GDM1 (cell line): ENCODE results near the gene MPPED2.

Source experiments
- DNase-seq: peaks from one replicate; lab custom pipeline; 2025; lab: John Stamatoyannopoulos, UW

The MPPED2 gene

DNA sequence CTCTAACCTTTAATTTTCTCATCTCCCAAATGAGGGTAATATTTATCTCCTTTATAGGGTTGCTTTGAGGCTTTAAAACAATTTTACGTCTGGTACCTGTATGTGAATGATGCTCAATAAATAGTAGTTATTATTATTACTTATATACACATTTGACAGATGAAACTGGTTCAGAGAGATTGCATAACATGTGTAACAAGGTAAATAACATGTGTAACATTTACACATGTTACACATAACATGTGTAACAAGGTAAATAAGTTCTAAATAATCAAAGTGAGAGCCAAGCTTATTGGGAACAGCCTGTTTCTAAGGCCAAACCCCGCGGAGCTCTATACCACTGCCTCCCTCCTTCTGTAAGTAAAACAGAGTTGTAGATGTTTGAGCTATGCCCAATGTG is 100.9 kb downstream of the MPPED2 start:
- no peak for DNase-seq

DNA sequence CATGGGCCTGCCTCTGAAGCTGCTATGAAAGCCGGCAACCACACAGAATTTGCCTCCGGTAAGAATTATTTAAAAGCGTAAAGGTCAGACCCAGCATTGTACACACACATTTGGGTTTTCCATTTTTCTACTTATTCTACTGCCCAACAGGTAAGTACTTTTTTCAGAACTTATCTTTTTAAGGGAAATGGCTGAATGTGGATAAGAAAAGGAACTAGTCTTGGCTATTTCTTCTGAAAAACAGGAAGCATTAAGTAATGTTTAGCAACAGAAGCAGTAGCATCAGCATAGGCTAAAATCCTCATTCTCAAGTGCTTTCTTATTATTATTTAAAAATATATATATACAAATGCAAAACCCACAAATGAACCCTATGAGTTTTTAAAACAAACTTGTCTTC is 103.1 kb downstream of the MPPED2 start:
- DNase-seq: no peak

DNA sequence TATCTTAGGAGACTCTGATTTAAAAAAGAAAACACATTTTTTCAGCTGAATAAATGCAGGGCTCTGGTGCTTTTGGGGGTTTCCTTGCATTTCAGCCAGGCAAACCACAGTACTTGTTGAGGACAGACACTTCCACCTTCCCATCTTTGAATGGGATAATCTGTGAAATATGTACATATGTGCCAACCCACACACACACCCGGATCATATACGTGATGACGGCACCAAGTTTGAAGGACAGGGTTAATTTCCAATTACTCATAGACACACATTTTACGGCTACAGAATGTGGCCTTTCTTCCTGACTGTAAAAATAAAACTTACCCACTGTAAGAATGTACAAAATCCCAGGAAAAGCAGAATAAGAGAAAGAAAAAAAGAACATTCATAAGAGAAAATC is 104.4 kb downstream of the MPPED2 start:
- DNase-seq: no peak

DNA sequence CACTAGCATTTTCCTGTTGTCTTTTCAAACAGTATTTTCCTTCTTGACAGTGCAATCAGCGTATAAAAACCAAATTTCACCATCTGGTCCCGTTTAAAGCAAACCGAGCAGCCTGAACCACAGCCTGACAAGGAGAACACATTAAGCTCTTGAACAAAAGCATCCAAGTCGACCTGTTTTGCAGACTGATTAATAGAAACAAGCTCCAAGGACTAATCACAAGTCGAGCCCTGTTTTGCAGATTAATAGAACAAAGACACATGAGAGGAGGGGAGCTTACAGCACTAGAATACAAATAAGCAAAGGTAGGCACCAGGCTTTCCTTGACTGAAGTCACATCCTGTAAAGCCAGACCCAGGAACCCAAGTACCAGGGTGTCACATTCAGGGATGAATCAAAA is 104.8 kb downstream of the MPPED2 start:
- no peak for DNase-seq

DNA sequence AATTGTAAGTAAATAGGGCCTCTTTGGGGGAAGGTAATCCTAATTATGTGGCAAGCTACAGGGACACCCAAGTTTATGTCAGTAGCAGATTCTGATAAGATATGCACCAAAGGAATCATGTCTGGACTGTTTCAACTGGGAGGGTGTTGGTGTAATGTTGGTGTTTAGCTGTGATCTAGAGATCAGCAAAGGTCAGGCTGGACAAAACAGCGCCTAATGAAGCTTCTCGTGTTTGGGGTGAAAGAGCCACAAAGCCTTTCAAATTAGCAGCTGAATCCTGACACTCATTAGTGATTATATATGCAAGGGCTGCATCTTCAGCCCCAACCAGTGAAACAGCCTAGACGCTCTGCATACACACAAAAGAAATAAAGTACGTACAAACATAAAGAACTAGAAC is 106.3 kb downstream of the MPPED2 start:
- DNase-seq: no peak

DNA sequence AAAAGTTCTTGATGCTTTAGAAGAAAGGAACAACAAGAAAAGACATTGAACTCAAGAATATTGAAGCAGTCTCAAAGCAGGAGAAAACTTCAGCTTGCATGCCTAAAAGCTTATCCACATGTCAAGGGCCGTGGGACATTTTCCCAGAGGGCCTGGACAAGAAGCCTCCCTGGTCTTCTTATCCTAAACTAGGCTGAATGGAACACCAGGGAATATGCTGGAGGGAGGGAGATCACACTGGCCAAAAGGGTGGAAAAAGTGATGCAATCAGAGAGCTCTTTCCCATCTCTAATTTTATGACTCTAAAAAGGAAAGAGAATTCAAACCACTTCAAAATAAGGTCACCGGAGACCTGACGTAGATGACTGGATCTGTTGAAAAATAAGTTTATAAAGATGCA is 107.2 kb downstream of the MPPED2 start:
- DNase-seq: no peak

DNA sequence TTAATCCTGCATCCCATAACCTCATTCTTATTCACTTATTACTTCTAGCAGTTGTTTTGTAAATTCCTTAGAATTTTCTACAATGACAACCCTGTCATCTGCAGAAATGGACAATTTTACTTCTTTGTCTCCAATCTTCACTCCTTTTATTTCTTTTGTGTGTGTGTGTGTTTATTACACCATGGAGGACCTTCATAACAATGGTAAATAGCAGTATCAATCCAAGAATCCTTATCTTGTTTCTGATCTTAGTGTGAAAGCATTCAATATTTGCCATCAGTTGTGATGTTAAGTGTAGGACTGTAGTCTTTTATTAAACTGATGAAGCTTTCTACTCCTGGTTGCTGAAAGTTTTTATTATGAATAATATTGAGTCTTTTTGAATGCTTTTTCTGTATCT is 109.1 kb downstream of the MPPED2 start:
- no peak for DNase-seq

DNA sequence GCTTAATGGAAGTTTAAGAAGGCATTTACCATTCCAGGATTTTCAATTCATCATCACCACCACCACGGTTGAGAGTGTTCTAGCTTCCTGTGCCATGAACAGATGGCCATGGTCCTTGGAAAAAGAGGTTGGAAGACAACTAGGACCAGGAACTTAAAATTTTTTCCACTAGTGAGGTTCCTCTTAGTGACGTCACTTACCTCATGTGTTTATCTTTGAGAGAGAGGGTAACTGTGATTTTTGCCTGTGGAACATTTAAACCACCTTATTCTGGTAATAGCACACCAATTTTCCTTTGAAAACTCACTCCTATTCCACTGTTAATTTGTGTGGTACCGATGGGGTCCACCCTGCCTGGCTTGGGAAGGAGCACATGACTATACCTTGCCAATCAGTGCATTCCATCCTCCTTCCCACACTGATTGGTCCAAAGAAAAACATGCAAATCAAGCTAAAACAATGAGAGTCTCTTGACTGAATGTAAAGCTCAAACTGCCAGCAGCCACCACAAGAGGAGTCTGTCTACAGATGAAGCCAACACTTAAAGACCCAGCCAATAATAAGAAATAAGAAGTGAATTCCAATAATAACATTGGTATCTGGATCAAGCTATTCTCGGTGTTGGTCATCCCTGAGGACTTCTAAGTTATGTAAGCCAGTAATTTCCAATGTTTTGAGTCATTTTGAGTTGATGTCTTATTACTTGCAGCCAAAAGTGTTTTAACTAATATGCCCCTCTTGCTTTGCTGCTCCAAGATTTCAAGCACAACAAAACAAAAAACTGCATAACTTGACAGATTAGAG is 111.8 kb downstream of the MPPED2 start:
- DNase-seq: no peak

DNA sequence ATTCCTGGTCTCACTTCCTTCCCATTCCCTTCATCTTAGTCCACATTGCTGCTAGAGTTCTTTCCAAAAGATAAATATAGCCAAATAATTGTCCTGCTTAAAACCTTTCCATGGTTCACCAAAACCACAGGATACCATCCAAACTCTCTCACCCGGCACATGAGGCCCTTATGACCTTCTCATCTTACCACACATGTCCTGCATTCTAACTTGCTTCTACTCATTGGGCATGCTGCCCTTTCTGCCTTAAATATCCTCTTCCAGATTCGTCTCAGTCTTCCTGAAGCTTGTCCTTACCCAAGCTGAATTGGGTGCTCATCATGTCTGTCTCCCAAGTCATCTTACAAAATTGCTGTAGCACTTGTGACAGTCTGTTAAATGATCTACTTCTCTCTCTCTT is 114.9 kb downstream of the MPPED2 start:
- DNase-seq: no peak

DNA sequence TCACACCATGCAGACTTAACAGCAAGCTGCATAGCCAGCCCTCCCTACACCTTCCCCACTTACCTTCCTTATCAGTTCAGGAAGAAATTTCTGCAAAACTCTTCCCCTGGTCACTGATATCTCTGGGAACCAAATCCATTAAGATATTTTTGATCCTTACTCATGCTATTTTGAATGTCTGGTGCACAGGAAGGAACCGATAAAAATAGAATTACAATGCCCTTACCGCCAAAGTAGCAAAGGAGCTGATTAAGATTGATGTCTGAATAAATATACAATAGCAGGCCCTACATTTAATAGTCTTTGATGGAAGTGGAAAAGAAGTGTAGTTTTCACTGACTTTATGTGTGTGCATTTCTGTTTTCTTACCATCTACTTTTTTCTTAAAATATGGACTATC is 117.3 kb downstream of the MPPED2 start:
- no peak for DNase-seq

DNA sequence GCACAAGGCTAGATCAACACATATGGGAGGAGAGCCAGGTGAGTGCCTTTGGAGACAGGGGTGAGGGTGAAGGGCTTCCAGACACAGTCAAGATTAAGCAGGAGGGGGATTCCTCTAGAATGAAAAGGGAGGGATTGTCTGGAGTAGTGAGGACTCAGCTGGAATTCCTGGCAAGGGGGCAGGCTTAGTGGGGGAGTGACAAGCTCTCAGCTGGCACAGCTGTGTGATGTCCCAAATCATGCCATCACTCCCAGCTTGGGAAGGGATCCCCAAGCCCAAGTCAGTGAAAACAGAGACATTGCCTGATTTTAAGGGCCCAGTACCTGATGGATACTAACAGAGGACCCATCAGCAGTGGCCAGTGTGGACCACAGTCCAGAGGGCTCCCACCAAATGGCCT is 119.0 kb downstream of the MPPED2 start:
- no peak for DNase-seq

DNA sequence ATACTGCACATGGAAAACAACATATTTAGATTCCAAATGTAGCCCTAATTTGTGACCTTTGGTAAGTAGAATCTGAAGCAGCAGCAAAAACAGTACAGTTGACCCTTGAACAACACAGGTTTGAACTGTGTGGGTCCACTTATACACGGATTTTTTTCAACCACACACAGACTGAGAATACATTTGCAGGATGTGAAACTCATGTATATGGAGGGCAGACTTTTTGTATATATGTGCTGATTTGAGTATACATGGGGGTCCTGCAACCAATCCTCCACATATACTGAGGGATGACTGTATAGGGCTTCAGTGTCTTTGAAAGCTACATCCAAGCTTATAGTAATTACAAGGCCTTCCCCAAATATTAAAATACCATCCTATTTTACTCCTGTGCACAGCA is 120.5 kb downstream of the MPPED2 start:
- DNase-seq: no peak

DNA sequence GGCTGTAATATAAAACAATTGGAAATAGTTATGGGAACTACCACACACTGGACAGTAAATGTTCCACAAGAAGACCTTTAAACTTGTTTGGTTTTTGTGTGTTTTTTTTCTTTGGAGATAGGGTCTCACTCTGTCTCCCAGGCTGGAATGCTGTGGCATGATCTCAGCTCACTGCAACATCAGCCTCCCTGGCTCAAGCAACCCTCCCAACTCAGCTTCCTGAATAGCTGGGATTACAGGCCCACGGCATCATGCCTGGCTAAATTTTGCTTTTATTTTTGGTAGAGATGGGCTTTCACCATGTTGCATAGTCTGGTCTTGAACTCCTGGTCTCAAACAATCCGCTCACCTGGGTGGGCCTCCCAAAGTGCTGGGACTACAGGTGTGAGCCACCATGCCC is 121.0 kb downstream of the MPPED2 start:
- DNase-seq: no peak

DNA sequence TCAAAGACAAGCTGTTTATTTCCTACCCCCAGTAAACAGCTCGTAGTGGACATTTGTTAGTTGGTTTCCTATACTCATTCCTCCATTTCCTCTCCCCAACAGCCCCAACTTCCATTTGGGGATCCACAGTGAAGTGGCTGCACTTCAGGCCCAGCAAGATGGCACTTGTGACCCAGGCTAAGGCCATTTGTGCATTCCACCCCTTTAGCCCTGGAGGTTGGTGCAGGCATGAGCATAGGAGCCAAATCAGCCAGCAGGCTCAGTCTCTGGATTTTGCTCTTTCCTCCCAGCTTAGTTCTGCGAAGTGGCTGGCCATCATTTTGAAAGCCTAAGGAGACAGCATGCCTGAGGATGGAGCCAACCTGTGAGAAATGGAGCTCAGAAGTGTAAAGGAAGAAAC is 122.9 kb downstream of the MPPED2 start:
- DNase-seq: no peak

DNA sequence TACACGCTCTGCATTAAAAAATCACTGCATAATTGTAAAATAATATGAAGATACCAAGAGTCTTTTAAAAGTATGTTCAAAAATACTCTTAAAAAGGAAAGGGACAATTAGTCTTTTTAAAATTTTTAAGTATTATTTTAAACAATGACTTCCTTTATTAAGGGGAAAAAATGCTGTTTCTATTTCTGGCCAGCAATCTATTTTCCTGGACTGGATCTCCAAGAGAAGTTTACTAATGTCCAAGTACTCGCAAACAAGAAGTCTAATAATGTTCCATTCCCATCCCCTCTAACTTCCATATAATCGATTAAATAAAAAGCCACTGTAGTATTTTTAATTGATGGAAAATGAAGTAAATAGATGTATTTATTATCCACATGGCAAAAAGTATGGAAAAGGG is 123.7 kb downstream of the MPPED2 start:
- DNase-seq: no peak

DNA sequence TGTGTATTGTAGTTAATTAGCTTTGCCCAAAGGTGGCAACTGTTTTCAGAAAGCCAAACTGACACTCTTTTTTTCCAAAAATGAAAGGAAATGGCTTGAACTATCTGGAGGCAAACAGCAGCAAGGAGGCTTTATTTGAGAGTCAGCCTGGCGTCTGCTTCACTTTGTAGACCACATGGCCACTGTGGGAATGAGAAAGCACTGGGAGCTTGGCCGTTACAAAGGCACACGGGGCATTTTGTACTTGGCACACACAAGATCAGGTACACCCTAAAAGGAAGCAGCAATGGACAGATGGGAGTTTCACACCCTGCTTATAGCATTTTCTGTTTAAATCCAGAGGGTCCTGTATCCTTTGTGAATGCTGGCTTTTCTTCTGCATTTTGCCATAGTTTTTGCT is 126.3 kb downstream of the MPPED2 start:
- no peak for DNase-seq

DNA sequence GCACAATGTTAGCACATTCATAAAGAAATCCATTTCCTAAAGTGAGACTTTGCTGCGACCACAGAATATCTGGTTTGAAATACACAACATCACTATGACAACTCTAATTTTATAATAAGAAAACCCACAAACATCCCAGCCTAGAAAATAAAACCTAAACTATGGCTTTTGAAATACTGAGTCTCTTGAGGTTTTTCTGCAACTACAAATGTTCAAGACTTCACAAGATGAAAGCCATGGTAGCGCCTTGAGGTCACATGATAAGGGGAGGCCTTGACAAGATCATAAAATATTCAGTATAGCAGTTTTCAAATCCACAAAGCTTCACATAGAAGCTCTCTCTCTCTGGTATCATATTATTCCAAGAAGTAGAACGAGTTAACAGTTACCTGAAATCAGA is 126.8 kb downstream of the MPPED2 start:
- no peak for DNase-seq

DNA sequence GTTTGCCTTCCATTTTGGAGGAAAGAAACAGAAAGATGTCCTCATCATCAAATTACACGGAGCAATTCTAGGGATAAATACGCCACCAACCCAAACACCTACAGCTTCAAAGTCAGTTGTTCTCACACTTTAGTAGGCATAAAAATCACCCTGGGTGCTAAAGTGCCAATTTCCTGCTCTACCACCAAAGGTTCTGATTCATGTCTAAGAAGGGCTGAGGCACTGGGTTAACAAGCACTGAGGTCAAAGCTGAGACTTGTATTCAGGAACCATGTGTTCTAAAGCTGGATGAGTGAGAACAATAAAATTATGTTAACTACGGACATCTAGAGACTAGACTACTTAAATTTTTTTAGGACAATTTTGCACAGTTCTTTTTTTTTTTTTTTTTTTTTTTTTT is 127.6 kb downstream of the MPPED2 start:
- DNase-seq: no peak

DNA sequence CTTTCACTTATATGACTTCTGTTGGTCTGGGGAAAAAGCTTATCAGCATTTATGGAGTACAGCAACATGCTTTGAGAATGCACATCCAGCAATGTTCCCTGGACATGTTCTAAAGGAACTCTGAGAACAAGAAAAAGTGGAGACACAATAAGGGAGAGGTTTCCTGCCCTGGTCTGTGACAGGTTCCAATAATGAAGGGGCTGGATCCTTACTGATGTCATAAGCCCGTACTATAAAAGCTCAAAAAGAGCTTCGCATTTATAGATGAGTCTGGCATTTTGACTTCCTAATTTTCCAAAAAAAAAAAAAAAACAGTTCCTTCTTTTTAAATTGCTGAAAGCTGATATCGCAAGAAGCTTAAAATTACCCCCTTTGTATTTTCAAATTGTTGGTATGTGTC is 129.1 kb downstream of the MPPED2 start:
- DNase-seq: no peak

DNA sequence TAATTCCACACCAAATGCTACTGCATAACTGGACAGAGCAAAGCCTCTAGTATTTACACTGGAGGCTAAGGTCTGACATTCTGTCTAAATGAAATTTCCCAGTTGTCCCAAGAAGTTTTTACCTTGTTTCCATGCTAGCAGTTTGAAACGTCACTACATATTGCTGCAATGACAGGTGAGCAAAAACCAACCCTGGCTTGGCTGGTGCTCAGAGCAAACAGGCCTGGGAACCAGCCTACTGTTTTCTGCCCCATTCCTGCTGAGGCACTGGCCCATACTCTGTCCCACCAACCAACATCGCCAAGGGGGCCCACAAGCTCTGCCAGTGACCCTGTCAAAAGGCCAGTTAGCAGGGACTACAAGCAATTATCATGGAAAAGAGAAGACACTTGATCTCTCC is 131.1 kb downstream of the MPPED2 start:
- DNase-seq: no peak

DNA sequence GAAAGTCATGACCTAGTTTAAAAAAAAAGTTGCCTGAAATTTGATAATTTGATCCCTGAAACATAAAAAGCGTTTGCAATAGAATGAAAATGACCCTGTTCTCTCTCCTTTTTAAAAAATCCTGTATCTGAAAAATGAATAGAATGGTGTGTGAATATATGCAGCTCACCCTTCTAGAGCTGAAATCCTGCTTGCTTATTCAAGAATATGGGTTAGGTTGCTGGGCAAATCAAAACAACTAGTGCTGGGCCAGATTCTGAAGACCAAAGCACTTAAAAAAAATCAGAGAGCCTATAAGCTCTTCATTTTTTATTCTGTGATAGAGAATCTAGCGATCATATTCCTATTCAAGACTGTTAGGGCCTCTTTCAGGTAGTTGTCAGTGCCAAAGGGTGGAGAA is 131.6 kb downstream of the MPPED2 start:
- DNase-seq: no peak

DNA sequence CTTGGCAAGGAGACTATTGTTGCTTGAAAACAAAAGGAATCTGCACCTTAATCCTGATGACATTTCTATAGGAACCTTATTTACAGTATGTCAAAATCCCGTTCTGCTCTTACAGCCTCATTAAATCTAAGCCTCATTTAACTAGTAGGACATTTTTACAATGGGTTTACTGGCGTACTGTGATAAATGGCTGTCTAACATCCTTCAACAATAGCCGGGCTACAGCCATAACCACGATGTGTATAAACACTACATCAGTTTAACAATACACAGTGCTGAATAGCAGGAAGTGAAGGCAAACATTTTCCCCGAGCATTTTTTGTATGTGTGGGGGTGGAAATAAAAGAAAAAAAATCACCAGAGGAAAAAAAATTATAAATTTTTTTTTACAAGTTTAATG is 132.0 kb downstream of the MPPED2 start:
- no peak for DNase-seq

DNA sequence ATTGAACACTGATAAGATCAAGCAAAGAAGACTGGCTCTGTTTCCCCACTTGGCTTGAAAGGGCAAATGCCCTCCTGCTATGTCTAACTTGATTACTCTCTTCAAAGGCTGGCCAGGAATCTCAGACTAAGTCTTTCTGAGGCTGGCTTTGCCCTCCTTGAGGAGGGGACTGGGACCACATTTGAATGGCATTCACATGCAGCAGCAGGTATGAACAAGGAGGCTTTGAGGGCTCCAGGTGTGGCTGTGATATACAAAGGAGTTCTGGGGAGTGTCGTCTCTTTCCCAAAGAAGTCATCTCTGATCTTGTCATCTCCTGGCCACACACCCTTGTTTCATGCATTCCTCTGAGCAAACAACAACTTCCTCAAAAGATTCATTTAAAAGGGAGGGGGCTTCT is 132.4 kb downstream of the MPPED2 start:
- DNase-seq: no peak

DNA sequence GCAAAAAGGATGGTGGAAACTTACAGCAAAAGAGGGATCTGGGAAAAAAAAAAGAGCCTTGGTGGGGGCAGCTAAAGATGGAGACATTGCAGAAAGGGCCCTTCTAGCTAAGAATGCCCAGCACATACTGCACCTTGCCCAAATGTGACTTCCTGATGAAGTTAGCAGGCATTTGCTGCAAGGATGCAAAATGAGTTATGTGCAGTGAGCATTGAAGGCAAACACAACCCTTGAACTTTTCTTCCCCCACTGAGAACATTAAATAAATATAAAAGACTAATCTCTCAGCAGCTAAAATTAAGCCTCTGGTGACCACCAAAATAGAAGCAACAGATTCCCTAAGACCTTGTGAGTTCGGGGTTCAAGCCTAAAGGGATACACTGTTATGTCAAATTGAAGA is 133.3 kb downstream of the MPPED2 start:
- DNase-seq: no peak

DNA sequence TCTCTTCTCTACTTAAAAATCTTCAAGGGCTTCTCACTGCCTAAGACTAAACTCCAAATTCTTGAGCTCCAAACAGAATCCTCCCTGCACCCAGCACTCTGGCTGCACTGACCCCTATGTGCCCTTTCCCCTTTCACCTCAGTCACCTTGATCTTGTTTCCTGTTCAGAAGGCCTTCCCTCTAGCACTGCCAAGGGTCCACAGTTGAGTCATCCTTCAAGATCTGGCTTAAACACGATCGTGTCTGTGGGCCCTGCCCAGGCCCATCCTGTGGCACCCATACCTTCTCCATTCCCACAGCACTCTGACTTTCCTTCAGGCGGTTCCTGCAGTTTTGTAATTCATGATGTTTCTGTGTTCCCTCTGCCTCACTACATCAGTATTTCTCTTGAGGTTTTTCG is 134.0 kb downstream of the MPPED2 start:
- no peak for DNase-seq
